ENCODE data around the gene BCL2L14. TPM values are rescaled to one million over a fixed set of nuclear protein-coding genes. Genes with fewer than 3 reads are reported as not detected.

Gene BCL2L14
- total RNA-seq, 2 experiments from 2014 or later, result 0.28 to 0.38 TPM

DNA sequence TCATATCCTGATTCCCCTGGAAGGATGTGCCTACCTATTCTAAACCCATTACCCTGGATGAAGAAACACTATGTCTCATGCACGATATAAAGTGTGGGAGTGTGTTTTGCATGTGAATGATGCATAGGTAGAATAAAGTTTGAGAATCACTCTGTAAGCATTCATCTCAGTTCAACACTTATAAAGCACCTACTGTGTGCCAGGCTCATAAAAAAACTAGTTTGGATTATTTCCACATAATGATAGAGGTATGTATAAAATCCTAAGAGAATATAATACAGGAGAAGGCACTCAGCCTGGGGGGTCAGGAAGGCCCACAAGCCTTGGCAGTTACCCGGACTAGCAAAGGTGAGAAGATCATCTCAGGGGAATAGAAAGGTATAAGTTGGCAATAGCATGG, 41.1 kb upstream of the BCL2L14 start:
- Histone ChIP-seq H3K36me3 (ENCODE audit: insufficient read depth, low read length) (no peaks in the 10 kb centered on the region), H3K27ac (ENCODE audit: low read depth in 1 of 2, low read length in 2 of 2) (no peak overlapping the region), H3K9me3 (ENCODE audit: control insufficient read depth in 1 of 2, insufficient read depth in 1 of 2, low read length in 2 of 2) (peaks cover 0 to 9% of the 10 kb centered on the region in 2 experiments), H3K27me3 (ENCODE audit: control insufficient read depth in 1 of 2, insufficient read depth in 2 of 2, low read length in 2 of 2) (no peaks in the 10 kb centered on the region), H3K4me1 (ENCODE audit: insufficient read depth, low read length) (peaks cover 31% of the 10 kb centered on the region), H3K4me3 (ENCODE audit: low read length) (no peak overlapping the region)
- CTCF ChIA-PET, result no interaction called here
- DNase-seq (no peak), ATAC-seq (ENCODE audit: poor library complexity) (no peak)
- POLR2A ChIA-PET, result no interaction called here
- Mint-ChIP-seq H3K36me3 (ENCODE audit: low read depth) (no peaks in the 10 kb centered on the region), H3K4me3 (no peak overlapping the region), H3K27ac (no peak overlapping the region), H3K27me3 (no peaks in the 10 kb centered on the region), H3K4me1 (ENCODE audit: low read depth) (peaks cover 34% of the 10 kb centered on the region), H3K9me3 (peaks cover 6% of the 10 kb centered on the region)
- intact Hi-C loops (cut with DNase I, micrococcal nuclease), result loop anchor here (2.0 to 10.0 kb wide), 4 partner anchors 17 to 302 kb away; no protein-coding TSS in a partner anchor
- TF ChIP-seq, protein P1, sequence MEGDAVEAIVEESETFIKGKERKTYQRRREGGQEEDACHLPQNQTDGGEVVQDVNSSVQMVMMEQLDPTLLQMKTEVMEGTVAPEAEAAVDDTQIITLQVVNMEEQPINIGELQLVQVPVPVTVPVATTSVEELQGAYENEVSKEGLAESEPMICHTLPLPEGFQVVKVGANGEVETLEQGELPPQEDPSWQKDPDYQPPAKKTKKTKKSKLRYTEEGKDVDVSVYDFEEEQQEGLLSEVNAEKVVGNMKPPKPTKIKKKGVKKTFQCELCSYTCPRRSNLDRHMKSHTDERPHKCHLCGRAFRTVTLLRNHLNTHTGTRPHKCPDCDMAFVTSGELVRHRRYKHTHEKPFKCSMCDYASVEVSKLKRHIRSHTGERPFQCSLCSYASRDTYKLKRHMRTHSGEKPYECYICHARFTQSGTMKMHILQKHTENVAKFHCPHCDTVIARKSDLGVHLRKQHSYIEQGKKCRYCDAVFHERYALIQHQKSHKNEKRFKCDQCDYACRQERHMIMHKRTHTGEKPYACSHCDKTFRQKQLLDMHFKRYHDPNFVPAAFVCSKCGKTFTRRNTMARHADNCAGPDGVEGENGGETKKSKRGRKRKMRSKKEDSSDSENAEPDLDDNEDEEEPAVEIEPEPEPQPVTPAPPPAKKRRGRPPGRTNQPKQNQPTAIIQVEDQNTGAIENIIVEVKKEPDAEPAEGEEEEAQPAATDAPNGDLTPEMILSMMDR (IDR thresholded peaks at IDR 0.05), result no peak

DNA sequence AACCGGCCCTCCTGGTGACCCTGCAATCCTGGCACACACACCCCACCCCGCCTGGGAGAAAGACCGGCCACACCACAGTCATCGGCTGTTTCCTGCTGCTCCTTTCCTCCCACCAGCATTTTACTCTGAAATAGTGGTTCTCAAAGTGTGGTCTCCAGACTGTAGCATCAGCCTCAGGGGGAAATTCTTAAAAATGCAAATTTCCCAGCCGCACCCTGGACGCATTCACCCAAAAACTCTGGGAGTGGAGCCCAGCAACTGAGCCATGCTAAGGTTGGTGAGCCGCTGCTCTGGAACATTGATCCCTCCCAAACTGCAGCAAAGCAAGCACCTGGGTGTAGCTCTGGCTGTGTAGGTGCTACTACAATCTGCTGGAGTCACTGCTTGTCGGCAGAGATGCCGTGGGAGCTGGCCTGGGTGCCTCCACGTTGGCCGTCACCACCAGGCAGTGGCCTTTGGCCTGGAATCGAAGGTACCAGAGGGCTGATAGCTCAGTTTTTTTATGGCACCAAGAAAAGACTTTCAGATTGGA, 38.4 kb upstream of the BCL2L14 start:
- CTCF ChIA-PET, result interaction anchor here (0.6 to 2.6 kb wide), 16 partner anchors 10 to 477 kb away, joined by 3 to 42 read pairs (median 4); no protein-coding TSS in a partner anchor
- intact Hi-C loops (cut with DNase I, micrococcal nuclease), result loop anchor here (1.0 to 10.0 kb wide), 5 partner anchors 22 to 412 kb away; no protein-coding TSS in a partner anchor
- peaks cover 19% of the 10 kb centered on the region for H3K4me1 ChIP-seq (ENCODE audit: insufficient read depth, low read length)
- H3K27me3 Mint-ChIP-seq, result no peaks in the 10 kb centered on the region
- H3K9me3 ChIP-seq (ENCODE audit: control insufficient read depth in 1 of 2, insufficient read depth in 1 of 2, low read length in 2 of 2), result peaks cover 0 to 4% of the 10 kb centered on the region in 2 experiments
- H3K27ac Mint-ChIP-seq, result peak overlapping the region; percentile 84
- no peaks in the 10 kb centered on the region for H3K36me3 Mint-ChIP-seq (ENCODE audit: low read depth)
- peak overlapping the region; percentile 83 for H3K4me3 Mint-ChIP-seq
- peak overlapping the region in 1 of 2 donors; percentile 41 for H3K27ac ChIP-seq (ENCODE audit: low read depth in 1 of 2, low read length in 2 of 2)
- peak overlapping the region; percentile 62 for H3K4me3 ChIP-seq (ENCODE audit: low read length)
- peak; percentile 21 for ATAC-seq (ENCODE audit: poor library complexity)
- H3K36me3 ChIP-seq (ENCODE audit: insufficient read depth, low read length), result no peaks in the 10 kb centered on the region
- peaks cover 22% of the 10 kb centered on the region for H3K4me1 Mint-ChIP-seq (ENCODE audit: low read depth)
- POLR2A ChIA-PET, result interaction anchor here (0.6 to 3.0 kb wide), 11 partner anchors 22 to 487 kb away, joined by 3 to 34 read pairs (median 4); partner anchors contain the start of genes BORCS5 and ETV6
- H3K9me3 Mint-ChIP-seq, result no peaks in the 10 kb centered on the region
- no peaks in the 10 kb centered on the region for H3K27me3 ChIP-seq (ENCODE audit: control insufficient read depth in 1 of 2, insufficient read depth in 2 of 2, low read length in 2 of 2)
- TF ChIP-seq, protein P1 (IDR thresholded peaks at IDR 0.05), result no peak
- peak in 2 of 14 experiments; percentile 19 to 29 for DNase-seq

DNA sequence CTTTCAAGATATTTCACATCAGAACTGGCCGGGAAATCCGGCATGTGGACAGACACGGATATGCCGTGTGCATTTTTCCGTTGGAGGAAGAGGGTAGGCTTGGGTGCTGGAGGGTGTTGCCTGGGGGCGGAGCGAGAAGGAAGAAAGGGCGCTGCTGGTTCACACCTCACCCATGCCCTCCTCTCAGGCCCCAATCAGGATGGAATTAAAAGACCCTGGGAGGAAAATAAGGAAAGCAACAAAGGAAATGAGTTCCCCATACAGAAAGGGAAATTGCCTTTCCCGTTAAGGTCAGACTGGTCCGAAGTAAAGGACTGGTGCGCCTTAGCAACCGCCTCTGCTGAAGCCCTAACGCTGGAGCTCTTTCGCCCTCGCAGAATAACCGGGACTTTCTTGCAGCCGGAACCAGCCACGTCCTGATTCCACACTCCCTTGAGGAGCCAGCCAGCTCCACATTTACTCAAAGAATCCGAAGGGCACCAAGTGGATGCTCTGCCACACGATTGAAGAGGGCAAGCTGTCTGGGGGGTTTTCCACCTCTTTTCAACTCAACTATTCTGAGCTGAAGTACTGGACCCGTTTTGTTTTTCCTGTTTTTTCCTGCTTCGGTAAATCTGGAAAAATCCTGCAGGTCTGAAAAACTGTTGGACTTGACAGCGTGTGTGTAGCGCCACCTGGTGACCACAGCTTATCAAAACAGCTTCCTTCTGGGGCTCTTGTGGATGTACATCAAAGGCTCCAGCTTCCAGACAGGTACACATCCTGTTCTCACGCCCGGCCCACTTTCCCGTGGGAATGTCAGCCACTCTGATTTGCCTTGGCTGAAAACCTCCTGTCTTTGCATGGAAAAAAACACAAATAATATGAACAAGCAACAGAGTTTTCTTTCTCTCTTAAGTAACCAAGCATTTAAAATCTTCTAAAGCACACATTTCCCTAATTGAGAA, 37.6 kb upstream of the BCL2L14 start:
- DNase-seq (peak; percentile 46 to 90 (median 66)), ATAC-seq (ENCODE audit: poor library complexity) (peak; percentile 84)
- H3K9me3 Mint-ChIP-seq, result no peaks in the 10 kb centered on the region
- TF ChIP-seq, protein P1 (IDR thresholded peaks at IDR 0.05), result peak; percentile 90
- CTCF ChIA-PET, result interaction anchor here (0.5 to 2.6 kb wide), 36 partner anchors 9 to 483 kb away, joined by 3 to 42 read pairs (median 4); no protein-coding TSS in a partner anchor
- POLR2A ChIA-PET, result interaction anchor here (0.6 to 3.0 kb wide), 13 partner anchors 23 to 487 kb away, joined by 3 to 34 read pairs (median 4); partner anchors contain the start of genes BORCS5 and ETV6
- peaks cover 19% of the 10 kb centered on the region for H3K4me1 ChIP-seq (ENCODE audit: insufficient read depth, low read length)
- peaks cover 0 to 2% of the 10 kb centered on the region in 2 experiments for H3K9me3 ChIP-seq (ENCODE audit: control insufficient read depth in 1 of 2, insufficient read depth in 1 of 2, low read length in 2 of 2)
- H3K27me3 Mint-ChIP-seq, result no peaks in the 10 kb centered on the region
- H3K27ac Mint-ChIP-seq, result peak overlapping the region; percentile 84
- intact Hi-C loops (cut with DNase I, micrococcal nuclease), result loop anchor here (1.0 to 10.0 kb wide), 10 partner anchors 23 to 1262 kb away; no protein-coding TSS in a partner anchor
- H3K36me3 Mint-ChIP-seq (ENCODE audit: low read depth), result no peaks in the 10 kb centered on the region
- H3K27ac ChIP-seq (ENCODE audit: low read depth in 1 of 2, low read length in 2 of 2), result peak overlapping the region in 1 of 2 donors; percentile 41
- H3K4me3 ChIP-seq (ENCODE audit: low read length), result peak overlapping the region; percentile 62
- no peaks in the 10 kb centered on the region for H3K36me3 ChIP-seq (ENCODE audit: insufficient read depth, low read length)
- peaks cover 22% of the 10 kb centered on the region for H3K4me1 Mint-ChIP-seq (ENCODE audit: low read depth)
- peak overlapping the region; percentile 83 for H3K4me3 Mint-ChIP-seq
- H3K27me3 ChIP-seq (ENCODE audit: control insufficient read depth in 1 of 2, insufficient read depth in 2 of 2, low read length in 2 of 2), result no peaks in the 10 kb centered on the region

All from CD4-positive, alpha-beta T cell (primary cell).